Measurements from ENCODE around the gene ERG.

- TF ChIP-seq GATA2 (IDR thresholded peaks at IDR 0.05; ENCODE audit: low read depth, low read length) (no peak), GATA3 (IDR thresholded peaks at IDR 0.05; ENCODE audit: low read depth, low read length) (no peak)
Observed at GRCh38 chr21:38487901-38488639, 10.2 kb downstream of the ERG start.

Data from SH-SY5Y (cell line).